NK-92 (cell line): ENCODE measurements around the gene LAIR2.

Experiments used
- DNase-seq: peaks from one replicate; lab custom pipeline; 2025; ENCODE audit not compliant: unreplicated experiment; lab: John Stamatoyannopoulos, UW

Gene LAIR2

GRCh38 chr19:54534156-54534555, 31.5 kb downstream of the LAIR2 start:
- DNase-seq = no peak

- DNase-seq = no peak
Observed at GRCh38 chr19:54535601-54536000, 33.0 kb downstream of the LAIR2 start.

GRCh38 chr19:54536956-54537355, 34.3 kb downstream of the LAIR2 start:
- no peak for DNase-seq

DNA sequence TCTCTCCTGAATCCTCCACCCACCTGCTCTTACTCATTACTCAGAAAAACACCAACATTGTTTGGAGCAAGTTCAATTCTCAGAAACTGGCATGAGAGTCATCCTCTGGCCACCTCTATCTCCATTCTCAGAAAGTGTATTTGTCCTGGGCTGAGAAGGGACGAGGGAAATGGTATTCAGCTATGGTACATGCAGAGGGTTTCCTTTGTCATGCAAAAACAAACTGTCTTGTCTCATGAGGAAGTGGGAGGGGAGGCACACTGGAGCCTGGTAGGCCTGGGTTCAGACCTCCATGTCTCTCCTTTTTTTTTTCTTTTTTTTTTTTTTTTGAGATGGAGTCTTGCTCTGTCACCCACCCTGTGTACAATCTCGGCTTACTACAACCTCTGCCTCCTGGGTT, 39.1 kb downstream of the LAIR2 start:
- no peak for DNase-seq

DNA sequence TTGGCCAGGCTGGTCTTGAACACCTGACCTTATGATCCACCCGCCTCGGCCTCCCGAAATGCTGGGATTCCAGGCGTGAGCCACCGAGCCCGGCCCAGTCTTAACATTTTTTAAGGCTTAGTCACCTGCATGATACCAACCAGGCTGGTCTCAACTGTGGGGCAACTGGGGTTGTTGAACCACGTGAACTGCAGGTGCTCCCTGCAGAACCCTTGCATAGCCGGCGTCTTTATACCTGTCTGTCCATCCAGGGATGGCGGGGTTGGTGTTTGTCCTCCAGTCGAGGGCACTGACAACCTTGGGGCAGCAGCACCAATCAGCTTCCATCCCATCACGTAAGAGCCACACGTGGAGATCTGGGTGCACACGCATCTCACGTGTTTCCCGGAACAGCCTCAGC, 46.2 kb downstream of the LAIR2 start:
- DNase-seq = no peak

- DNase-seq = no peak
Observed at GRCh38 chr19:54549224-54549623, 46.6 kb downstream of the LAIR2 start.

DNA sequence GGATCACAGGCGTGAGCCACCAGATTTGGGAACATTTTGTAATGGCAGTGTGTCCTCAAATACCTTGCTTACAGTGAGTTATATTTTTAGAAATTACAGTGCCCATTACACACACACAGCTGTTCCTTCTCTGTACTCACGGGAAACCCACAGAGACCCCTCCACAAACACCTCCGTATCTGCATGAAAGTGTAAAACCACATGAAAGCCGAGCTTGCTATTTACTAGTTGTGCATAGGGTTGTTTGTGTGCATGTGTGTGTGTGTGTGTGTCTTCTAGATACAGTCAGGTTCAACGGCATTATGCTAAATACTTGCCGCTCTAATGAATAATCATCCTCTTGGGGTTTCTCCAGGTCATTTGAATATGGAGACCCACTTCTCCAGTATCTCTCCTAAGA, 48.7 kb downstream of the LAIR2 start:
- no peak for DNase-seq

DNA sequence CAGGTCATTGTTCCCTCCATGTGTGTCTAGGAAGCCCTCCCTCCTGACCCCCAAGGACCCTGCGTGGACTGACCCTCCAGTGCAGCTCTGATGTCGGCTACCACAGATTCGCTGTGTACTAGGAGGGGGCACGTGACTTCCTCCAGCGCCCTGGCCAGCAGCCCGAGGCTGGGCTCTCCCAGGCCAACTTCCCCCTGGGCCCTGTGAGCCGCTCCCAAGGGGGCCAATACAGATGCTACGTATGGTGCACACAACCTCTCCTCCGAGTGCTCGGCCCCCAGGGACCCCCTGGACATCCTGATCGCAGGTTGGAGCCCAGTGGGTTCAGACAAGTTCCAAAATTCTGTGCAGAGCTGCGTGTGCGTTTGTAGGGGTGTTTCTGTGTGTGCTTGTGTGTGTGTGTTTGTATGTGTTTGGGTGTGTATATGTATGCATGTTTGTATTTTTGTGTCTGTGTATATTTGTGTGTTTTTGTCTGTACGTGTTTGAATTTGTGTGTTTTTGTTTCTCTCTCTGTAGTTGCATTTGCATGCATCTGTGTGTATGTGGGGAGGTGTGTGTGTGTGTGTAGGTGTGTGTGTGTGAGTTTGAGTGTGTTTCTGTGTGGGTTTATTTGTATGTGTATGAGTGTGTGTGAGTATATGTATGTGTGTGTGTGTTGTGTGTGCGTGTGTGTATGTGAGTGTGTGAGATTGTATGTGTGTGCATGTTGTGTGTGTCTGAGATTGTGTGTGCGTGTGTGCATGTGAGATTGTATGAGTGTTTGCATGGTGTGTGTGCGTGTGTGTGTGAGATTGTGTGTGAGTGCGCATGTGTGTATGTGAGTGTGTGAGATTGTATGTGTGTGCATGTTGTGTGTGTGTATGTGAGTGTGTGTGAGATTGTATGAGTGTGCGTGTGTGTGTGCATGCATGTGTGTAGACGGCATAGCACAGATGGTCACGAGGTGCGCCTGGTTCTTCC, 49.6 kb downstream of the LAIR2 start:
- DNase-seq = no peak

DNA sequence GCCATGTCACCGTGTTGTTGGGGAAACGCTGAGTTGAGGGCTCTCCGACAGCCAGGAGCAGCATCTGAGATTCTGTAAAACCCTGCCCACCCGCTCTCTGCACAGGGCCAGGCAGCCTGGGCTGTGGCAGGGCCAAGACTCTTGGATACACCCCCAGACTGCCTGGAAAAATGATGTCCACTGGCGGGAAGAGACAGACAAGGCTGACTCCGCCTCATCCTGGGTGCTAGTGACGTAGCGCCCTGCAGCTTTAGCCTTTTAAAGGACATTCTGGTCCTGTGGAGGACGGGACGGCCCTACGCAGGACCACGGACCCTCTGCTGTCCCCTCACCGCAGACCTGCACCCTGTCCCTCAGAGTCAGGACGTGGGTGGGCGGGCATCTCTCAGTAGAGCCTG, 50.3 kb downstream of the LAIR2 start:
- DNase-seq = no peak

DNA sequence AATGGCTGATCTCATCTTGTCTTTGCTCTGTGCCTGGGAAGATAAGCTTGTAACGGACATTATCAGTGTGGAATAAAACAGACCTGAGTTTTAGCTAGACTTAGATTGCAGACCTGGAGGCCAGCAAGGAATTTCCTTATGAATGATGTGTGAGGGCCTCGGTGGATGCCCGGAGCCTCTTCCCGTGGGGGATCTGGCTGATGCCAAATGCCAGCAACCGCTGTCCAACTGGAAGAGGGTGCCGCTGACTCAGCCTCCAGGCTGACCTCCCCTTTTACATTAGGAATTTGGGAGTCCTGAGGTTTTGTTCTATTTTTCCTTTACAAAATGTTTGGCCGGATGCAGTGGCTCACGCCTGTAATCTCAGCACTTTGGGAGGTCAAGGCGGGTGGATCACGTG, 51.4 kb downstream of the LAIR2 start:
- DNase-seq = no peak

DNA sequence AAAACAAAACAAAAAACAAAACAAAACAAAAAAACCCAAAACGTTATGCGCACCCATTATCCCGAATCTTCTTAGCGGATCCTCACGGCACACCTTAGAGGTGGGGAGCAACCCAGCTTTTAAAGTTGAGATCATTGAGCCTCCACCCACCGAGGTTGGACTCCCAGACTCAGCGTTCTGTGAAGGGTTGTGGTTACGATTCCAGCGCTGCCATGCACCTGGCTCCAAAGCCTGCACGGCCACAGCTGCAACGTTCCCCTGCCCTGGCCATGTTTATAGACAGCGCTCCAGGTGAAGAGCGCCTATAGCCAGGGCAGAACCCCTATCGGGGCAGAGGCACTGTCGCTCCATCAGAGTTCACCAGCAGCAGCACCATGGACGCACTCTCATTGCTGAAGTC, 52.3 kb downstream of the LAIR2 start:
- no peak for DNase-seq

- no peak for DNase-seq
Observed at GRCh38 chr19:54556194-54556593, 53.6 kb downstream of the LAIR2 start.

DNA sequence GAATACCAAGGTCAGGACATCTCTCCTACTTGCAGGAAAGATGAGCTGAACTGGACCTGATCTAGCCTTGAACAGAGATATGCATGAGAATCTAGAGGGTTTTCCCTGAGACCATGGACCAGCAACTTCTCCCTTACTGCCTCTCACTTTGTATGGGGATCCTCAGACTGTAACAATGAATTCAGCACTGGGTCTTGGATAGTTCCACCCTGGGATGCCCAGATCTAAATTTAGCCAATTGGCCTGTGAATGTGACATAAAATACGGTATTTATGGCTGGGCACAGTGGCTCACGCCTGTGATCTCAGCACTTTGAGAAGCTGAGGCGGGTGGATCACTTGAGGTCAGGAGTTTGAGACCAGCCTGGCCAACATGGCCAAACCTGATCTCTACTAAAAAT, 55.7 kb downstream of the LAIR2 start:
- no peak for DNase-seq
